WTC11 (cell line): Measurements from ENCODE around the gene PLEKHM3. TPM values are rescaled to one million over a fixed set of nuclear protein-coding genes. Genes with fewer than 3 reads are reported as not detected.

ENCODE experiments used
- ATAC-seq: fragments of 200-7000 bp; cut with Tn5 transposase; 2 replicates; pipeline ENCODE4 v1.10.0; 2021; ENCODE audit warnings: mild to moderate bottlenecking, moderate library complexity
- CTCF ChIA-PET: fragments of 300-600 bp; sonication (Branson Sonifier 250); formaldehyde crosslinking; loops from one replicate; lab custom pipeline; 2021; ENCODE audit warnings: antibody characterized with exemption; lab: Charles Lee
- POLR2A ChIA-PET: fragments of 350-600 bp; sonication (Branson Sonifier 250); formaldehyde crosslinking; loops from one replicate; lab custom pipeline; 2021; ENCODE audit warnings: antibody characterized with exemption; lab: Charles Lee
- DNase-seq: peaks from one replicate; pipeline ENCODE4 v3.0.0; 2021; ENCODE audit warnings: low spot score
- H3K27ac Mint-ChIP-seq: 2 replicates; pipeline ENCODE4 v1.8.0; 2021; ENCODE audit warnings: mixed read lengths
- H3K27me3 Mint-ChIP-seq: 2 replicates; pipeline ENCODE4 v1.8.0; 2021; ENCODE audit warnings: low read depth, mild to moderate bottlenecking, moderate library complexity, mixed read lengths
- H3K36me3 Mint-ChIP-seq: 2 replicates; pipeline ENCODE4 v1.8.0; 2021; ENCODE audit warnings: mixed read lengths
- H3K4me1 Mint-ChIP-seq: 2 replicates; pipeline ENCODE4 v1.8.0; 2022; ENCODE audit warnings: mixed read lengths
- H3K4me3 Mint-ChIP-seq: 2 replicates; pipeline ENCODE4 v1.8.0; 2021; ENCODE audit warnings: mild to moderate bottlenecking, moderate library complexity, mixed read lengths
- H3K9me3 Mint-ChIP-seq: 2 replicates; pipeline ENCODE4 v1.8.0; 2021; ENCODE audit warnings: mixed read lengths
- ATF1 ChIP-seq: sonication (generic); formaldehyde crosslinking; IDR thresholded peaks from 2 replicates; pipeline ENCODE4 v1.8.1; 2023; ENCODE audit warnings: mild to moderate bottlenecking, moderate library complexity, missing genetic modification reagents
- JAZF1 ChIP-seq: fragments of 250-450 bp; sonication (Bioruptor Pico); IDR thresholded peaks from 2 replicates; pipeline ENCODE4 v1.9.0; 2021; ENCODE audit warnings: moderate library complexity, mild to moderate bottlenecking, inconsistent platforms
- NFATC4 ChIP-seq: fragments of 250-450 bp; sonication (Bioruptor Pico); IDR thresholded peaks from 2 replicates; pipeline ENCODE4 v1.9.0; 2021; ENCODE audit warnings: mild to moderate bottlenecking
- NR3C1 ChIP-seq: sonication (generic); formaldehyde crosslinking; conservative IDR thresholded peaks from 2 replicates; pipeline ENCODE4 v1.8.1; 2023; ENCODE audit warnings: low read depth, mild to moderate bottlenecking, missing genetic modification reagents
- OVOL2 ChIP-seq: fragments of 250-450 bp; sonication (Bioruptor Pico); IDR thresholded peaks from 2 replicates; pipeline ENCODE4 v1.9.0; 2021; ENCODE audit warnings: mild to moderate bottlenecking, borderline replicate concordance
- SMAD3 ChIP-seq: sonication (generic); formaldehyde crosslinking; IDR thresholded peaks from 2 replicates; pipeline ENCODE4 v1.8.0; 2022; ENCODE audit warnings: missing genetic modification reagents, mild to moderate bottlenecking, borderline replicate concordance
- SOX15 ChIP-seq: fragments of 250-450 bp; sonication (Bioruptor Pico); IDR thresholded peaks from 2 replicates; pipeline ENCODE4 v1.9.0; 2021; ENCODE audit warnings: mild to moderate bottlenecking
- ZBTB21 ChIP-seq: sonication (generic); formaldehyde crosslinking; IDR thresholded peaks from 2 replicates; pipeline ENCODE4 v1.8.1; 2023; ENCODE audit warnings: mild to moderate bottlenecking, missing genetic modification reagents, borderline replicate concordance
- ZNF138 ChIP-seq: sonication (generic); formaldehyde crosslinking; conservative IDR thresholded peaks from 2 replicates; pipeline ENCODE4 v1.8.1; 2022; ENCODE audit warnings: mild to moderate bottlenecking, moderate library complexity, missing genetic modification reagents
- ZNF263 ChIP-seq: sonication (generic); formaldehyde crosslinking; IDR thresholded peaks from 2 replicates; pipeline ENCODE4 v1.8.1; 2022; ENCODE audit warnings: low read depth, mild to moderate bottlenecking, moderate library complexity, missing genetic modification reagents
- total RNA-seq: library from RNA; stranded (reverse); gene quantifications from 3 replicates; pipeline ENCODE4 v1.2.3, GENCODE V29; 2021
- TF ChIP-seq, protein P1 (sequence below): sonication (generic); formaldehyde crosslinking; IDR thresholded peaks from 2 replicates; pipeline ENCODE4 v1.8.0; 2022; ENCODE audit warnings: mild to moderate bottlenecking, missing genetic modification reagents
- TF ChIP-seq, protein P2 (sequence below): sonication (generic); formaldehyde crosslinking; IDR thresholded peaks from 2 replicates; pipeline ENCODE4 v1.8.1; 2023; ENCODE audit warnings: mild to moderate bottlenecking, moderate library complexity, missing genetic modification reagents
- TF ChIP-seq, protein P3 (sequence below): sonication (generic); formaldehyde crosslinking; conservative IDR thresholded peaks from 2 replicates; pipeline ENCODE4 v1.8.1; 2023; ENCODE audit warnings: mild to moderate bottlenecking, low read depth, missing genetic modification reagents, moderate library complexity
- TF ChIP-seq, protein P4 (sequence below): sonication (generic); formaldehyde crosslinking; IDR thresholded peaks from 2 replicates; pipeline ENCODE4 v1.8.0; 2022; ENCODE audit warnings: mild to moderate bottlenecking, missing genetic modification reagents
- TF ChIP-seq, protein P5 (sequence below): sonication (generic); formaldehyde crosslinking; IDR thresholded peaks from 2 replicates; pipeline ENCODE4 v1.8.0; 2023; ENCODE audit warnings: missing genetic modification reagents, mild to moderate bottlenecking, borderline replicate concordance
- TF ChIP-seq, protein P6 (sequence below): fragments of 250-450 bp; sonication (Bioruptor Pico); IDR thresholded peaks from 2 replicates; pipeline ENCODE4 v1.9.0; 2021; ENCODE audit warnings: moderate library complexity, mild to moderate bottlenecking, inconsistent platforms, borderline replicate concordance
- TF ChIP-seq, protein P7 (sequence below): sonication (generic); formaldehyde crosslinking; IDR thresholded peaks from 2 replicates; pipeline ENCODE4 v1.8.1; 2023; ENCODE audit warnings: mild to moderate bottlenecking, missing genetic modification reagents

Gene PLEKHM3
- total RNA-seq, 1 experiment from 2014 or later: 5.8 TPM

DNA sequence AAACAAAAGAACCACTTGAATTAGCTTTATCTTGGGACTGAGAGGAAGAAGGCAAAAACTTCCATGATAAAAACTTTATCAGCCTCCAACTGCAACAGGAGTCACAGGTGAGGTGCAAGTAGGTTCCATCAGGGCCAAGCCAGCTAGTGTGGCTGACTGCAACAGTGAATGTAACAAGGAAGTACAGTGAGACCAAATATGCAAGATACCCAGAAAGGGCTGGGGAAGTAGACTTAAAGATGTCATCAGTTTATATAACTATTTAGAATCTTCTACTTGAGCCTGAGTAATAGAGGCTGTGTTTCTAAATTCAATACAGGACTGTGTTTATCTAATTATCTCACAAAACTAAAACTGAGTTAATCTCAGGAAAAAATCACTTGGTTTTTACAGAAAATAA lies 14.8 kb downstream of the PLEKHM3 start:
- no peak for ATAC-seq
- TF ChIP-seq NFATC4 (CRISPR knock-in tag) (no peak), ZNF263 (no peak), ATF1 (CRISPR knock-in tag) (no peak), OVOL2 (CRISPR knock-in tag) (no peak), NR3C1 (no peak), ZNF138 (no peak), SOX15 (CRISPR knock-in tag) (no peak), ZBTB21 (CRISPR knock-in tag) (no peak), JAZF1 (CRISPR knock-in tag) (no peak), SMAD3 (CRISPR knock-in tag) (no peak)
- TF ChIP-seq, protein P1, sequence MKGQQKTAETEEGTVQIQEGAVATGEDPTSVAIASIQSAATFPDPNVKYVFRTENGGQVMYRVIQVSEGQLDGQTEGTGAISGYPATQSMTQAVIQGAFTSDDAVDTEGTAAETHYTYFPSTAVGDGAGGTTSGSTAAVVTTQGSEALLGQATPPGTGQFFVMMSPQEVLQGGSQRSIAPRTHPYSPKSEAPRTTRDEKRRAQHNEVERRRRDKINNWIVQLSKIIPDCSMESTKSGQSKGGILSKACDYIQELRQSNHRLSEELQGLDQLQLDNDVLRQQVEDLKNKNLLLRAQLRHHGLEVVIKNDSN (CRISPR knock-in tag): no peak
- TF ChIP-seq, protein P2, sequence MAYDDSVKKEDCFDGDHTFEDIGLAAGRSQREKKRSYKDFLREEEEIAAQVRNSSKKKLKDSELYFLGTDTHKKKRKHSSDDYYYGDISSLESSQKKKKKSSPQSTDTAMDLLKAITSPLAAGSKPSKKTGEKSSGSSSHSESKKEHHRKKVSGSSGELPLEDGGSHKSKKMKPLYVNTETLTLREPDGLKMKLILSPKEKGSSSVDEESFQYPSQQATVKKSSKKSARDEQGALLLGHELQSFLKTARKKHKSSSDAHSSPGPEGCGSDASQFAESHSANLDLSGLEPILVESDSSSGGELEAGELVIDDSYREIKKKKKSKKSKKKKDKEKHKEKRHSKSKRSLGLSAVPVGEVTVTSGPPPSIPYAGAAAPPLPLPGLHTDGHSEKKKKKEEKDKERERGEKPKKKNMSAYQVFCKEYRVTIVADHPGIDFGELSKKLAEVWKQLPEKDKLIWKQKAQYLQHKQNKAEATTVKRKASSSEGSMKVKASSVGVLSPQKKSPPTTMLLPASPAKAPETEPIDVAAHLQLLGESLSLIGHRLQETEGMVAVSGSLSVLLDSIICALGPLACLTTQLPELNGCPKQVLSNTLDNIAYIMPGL: no peak
- TF ChIP-seq, protein P3, sequence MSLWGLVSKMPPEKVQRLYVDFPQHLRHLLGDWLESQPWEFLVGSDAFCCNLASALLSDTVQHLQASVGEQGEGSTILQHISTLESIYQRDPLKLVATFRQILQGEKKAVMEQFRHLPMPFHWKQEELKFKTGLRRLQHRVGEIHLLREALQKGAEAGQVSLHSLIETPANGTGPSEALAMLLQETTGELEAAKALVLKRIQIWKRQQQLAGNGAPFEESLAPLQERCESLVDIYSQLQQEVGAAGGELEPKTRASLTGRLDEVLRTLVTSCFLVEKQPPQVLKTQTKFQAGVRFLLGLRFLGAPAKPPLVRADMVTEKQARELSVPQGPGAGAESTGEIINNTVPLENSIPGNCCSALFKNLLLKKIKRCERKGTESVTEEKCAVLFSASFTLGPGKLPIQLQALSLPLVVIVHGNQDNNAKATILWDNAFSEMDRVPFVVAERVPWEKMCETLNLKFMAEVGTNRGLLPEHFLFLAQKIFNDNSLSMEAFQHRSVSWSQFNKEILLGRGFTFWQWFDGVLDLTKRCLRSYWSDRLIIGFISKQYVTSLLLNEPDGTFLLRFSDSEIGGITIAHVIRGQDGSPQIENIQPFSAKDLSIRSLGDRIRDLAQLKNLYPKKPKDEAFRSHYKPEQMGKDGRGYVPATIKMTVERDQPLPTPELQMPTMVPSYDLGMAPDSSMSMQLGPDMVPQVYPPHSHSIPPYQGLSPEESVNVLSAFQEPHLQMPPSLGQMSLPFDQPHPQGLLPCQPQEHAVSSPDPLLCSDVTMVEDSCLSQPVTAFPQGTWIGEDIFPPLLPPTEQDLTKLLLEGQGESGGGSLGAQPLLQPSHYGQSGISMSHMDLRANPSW (CRISPR knock-in tag): no peak
- TF ChIP-seq, protein P4, sequence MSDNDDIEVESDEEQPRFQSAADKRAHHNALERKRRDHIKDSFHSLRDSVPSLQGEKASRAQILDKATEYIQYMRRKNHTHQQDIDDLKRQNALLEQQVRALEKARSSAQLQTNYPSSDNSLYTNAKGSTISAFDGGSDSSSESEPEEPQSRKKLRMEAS (CRISPR knock-in tag): no peak
- TF ChIP-seq, protein P5, sequence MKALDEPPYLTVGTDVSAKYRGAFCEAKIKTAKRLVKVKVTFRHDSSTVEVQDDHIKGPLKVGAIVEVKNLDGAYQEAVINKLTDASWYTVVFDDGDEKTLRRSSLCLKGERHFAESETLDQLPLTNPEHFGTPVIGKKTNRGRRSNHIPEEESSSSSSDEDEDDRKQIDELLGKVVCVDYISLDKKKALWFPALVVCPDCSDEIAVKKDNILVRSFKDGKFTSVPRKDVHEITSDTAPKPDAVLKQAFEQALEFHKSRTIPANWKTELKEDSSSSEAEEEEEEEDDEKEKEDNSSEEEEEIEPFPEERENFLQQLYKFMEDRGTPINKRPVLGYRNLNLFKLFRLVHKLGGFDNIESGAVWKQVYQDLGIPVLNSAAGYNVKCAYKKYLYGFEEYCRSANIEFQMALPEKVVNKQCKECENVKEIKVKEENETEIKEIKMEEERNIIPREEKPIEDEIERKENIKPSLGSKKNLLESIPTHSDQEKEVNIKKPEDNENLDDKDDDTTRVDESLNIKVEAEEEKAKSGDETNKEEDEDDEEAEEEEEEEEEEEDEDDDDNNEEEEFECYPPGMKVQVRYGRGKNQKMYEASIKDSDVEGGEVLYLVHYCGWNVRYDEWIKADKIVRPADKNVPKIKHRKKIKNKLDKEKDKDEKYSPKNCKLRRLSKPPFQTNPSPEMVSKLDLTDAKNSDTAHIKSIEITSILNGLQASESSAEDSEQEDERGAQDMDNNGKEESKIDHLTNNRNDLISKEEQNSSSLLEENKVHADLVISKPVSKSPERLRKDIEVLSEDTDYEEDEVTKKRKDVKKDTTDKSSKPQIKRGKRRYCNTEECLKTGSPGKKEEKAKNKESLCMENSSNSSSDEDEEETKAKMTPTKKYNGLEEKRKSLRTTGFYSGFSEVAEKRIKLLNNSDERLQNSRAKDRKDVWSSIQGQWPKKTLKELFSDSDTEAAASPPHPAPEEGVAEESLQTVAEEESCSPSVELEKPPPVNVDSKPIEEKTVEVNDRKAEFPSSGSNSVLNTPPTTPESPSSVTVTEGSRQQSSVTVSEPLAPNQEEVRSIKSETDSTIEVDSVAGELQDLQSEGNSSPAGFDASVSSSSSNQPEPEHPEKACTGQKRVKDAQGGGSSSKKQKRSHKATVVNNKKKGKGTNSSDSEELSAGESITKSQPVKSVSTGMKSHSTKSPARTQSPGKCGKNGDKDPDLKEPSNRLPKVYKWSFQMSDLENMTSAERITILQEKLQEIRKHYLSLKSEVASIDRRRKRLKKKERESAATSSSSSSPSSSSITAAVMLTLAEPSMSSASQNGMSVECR: no peak
- TF ChIP-seq, protein P6, sequence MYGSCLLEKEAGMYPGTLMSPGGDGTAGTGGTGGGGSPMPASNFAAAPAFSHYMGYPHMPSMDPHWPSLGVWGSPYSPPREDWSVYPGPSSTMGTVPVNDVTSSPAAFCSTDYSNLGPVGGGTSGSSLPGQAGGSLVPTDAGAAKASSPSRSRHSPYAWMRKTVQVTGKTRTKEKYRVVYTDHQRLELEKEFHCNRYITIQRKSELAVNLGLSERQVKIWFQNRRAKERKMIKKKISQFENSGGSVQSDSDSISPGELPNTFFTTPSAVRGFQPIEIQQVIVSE: no peak
- TF ChIP-seq, protein P7, sequence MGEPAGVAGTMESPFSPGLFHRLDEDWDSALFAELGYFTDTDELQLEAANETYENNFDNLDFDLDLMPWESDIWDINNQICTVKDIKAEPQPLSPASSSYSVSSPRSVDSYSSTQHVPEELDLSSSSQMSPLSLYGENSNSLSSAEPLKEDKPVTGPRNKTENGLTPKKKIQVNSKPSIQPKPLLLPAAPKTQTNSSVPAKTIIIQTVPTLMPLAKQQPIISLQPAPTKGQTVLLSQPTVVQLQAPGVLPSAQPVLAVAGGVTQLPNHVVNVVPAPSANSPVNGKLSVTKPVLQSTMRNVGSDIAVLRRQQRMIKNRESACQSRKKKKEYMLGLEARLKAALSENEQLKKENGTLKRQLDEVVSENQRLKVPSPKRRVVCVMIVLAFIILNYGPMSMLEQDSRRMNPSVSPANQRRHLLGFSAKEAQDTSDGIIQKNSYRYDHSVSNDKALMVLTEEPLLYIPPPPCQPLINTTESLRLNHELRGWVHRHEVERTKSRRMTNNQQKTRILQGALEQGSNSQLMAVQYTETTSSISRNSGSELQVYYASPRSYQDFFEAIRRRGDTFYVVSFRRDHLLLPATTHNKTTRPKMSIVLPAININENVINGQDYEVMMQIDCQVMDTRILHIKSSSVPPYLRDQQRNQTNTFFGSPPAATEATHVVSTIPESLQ (CRISPR knock-in tag): no peak
- TF ChIP-seq, all 79 proteins: peak for 0
- ChIA-PET POLR2A (no interaction called here), CTCF (no interaction called here)
- H3K36me3 Mint-ChIP-seq: no peaks in the 10 kb centered on the region
- no peaks in the 10 kb centered on the region for H3K9me3 Mint-ChIP-seq
- H3K27me3 Mint-ChIP-seq: no peaks in the 10 kb centered on the region
- peaks cover 20% of the 10 kb centered on the region for H3K4me1 Mint-ChIP-seq
- DNase-seq: no peak
- H3K4me3 Mint-ChIP-seq: no peak overlapping the region
- H3K27ac Mint-ChIP-seq: no peak overlapping the region
